VCaP (cell line): ENCODE data around the gene TMED7.

ENCODE experiments used
- H3K27ac ChIP-seq: fragments of 450-650 bp; 2 replicates; pipeline ENCODE4 v1.5.1; 2017
- TF ChIP-seq, protein P1 (sequence below): fragments of 450-650 bp; conservative IDR thresholded peaks from 2 replicates; pipeline ENCODE4 v1.5.1; 2017; ENCODE audit warnings: mild to moderate bottlenecking, moderate library complexity

Gene TMED7

GRCh38 chr5:115573133-115573532, 52.7 kb downstream of the TMED7 start:
- TF ChIP-seq, protein P1, sequence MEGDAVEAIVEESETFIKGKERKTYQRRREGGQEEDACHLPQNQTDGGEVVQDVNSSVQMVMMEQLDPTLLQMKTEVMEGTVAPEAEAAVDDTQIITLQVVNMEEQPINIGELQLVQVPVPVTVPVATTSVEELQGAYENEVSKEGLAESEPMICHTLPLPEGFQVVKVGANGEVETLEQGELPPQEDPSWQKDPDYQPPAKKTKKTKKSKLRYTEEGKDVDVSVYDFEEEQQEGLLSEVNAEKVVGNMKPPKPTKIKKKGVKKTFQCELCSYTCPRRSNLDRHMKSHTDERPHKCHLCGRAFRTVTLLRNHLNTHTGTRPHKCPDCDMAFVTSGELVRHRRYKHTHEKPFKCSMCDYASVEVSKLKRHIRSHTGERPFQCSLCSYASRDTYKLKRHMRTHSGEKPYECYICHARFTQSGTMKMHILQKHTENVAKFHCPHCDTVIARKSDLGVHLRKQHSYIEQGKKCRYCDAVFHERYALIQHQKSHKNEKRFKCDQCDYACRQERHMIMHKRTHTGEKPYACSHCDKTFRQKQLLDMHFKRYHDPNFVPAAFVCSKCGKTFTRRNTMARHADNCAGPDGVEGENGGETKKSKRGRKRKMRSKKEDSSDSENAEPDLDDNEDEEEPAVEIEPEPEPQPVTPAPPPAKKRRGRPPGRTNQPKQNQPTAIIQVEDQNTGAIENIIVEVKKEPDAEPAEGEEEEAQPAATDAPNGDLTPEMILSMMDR: no peak
- no peak overlapping the region for H3K27ac ChIP-seq

GRCh38 chr5:115571441-115571878, 54.4 kb downstream of the TMED7 start:
- TF ChIP-seq, protein P1: no peak
- H3K27ac ChIP-seq: no peak overlapping the region

- TF ChIP-seq, protein P1: no peak
- H3K27ac ChIP-seq: no peak overlapping the region; the same call in 1 of the 2 replicates
These were observed 57.2 kb downstream of the TMED7 start for GRCh38 chr5:115568668-115569067.

DNA sequence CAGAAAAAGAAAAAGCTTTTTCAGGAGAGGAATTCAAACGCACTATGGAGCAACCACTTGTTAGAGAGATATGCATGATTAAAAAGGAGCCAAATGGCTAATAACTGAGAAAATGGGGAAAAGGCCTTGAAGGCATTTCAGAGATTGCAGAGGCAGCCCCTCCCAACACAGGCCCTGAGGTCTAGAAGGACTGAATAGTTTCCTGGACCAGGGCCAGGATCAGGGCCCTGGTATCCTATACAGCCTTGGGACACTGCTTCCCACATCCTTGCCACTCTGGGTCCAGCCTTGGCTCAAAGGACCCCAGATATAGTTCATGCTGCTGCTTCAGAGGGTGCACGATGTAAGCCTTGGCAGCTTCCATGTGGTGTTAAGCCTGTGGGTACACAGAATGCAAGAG, 60.6 kb downstream of the TMED7 start:
- no peak overlapping the region for H3K27ac ChIP-seq
- TF ChIP-seq, protein P1: no peak
